WERI-Rb-1 (cell line): ENCODE data around the gene C1orf52.
A peak's percentile ranks its signal among the peaks of the same experiment; 100 is the strongest.
"Not testable (repeated sequence)": the region's sequence is repeated elsewhere in the genome, so short reads cannot be mapped to it uniquely, and the experiment has no call there.

ENCODE experiments used
- DNase-seq: peaks from one replicate; pipeline ENCODE4 v3.0.0-alpha.2; 2020
- H3K27ac ChIP-seq: fragments of 250-450 bp; sonication (Bioruptor Pico); 2 replicates; pipeline ENCODE4 v1.5.1; 2020; ENCODE audit warnings: mild to moderate bottlenecking, moderate library complexity
- H3K27me3 ChIP-seq: fragments of 250-450 bp; sonication (Bioruptor Pico); 2 replicates; pipeline ENCODE4 v1.5.1; 2021; ENCODE audit warnings: mild to moderate bottlenecking, low read depth, moderate library complexity; ENCODE audit not compliant: insufficient read depth, severe bottlenecking
- H3K36me3 ChIP-seq: fragments of 250-450 bp; sonication (Bioruptor Pico); 2 replicates; pipeline ENCODE4 v1.5.1; 2020; ENCODE audit warnings: mild to moderate bottlenecking, moderate library complexity
- H3K4me3 ChIP-seq: 2 replicates; pipeline ENCODE4 v1.5.1; 2011; ENCODE audit warnings: low read depth, mild to moderate bottlenecking, control low read depth, low read length
- H3K9me3 ChIP-seq: fragments of 250-450 bp; sonication (Bioruptor Pico); 2 replicates; pipeline ENCODE4 v1.5.1; 2021; ENCODE audit warnings: mild to moderate bottlenecking, moderate library complexity; ENCODE audit not compliant: severe bottlenecking
- TF ChIP-seq, protein P1 (sequence below): IDR thresholded peaks from 2 replicates; pipeline ENCODE4 v1.5.1; 2011; ENCODE audit warnings: low read depth, mild to moderate bottlenecking, control low read depth, inconsistent platforms, low read length

C1orf52 gene

DNA sequence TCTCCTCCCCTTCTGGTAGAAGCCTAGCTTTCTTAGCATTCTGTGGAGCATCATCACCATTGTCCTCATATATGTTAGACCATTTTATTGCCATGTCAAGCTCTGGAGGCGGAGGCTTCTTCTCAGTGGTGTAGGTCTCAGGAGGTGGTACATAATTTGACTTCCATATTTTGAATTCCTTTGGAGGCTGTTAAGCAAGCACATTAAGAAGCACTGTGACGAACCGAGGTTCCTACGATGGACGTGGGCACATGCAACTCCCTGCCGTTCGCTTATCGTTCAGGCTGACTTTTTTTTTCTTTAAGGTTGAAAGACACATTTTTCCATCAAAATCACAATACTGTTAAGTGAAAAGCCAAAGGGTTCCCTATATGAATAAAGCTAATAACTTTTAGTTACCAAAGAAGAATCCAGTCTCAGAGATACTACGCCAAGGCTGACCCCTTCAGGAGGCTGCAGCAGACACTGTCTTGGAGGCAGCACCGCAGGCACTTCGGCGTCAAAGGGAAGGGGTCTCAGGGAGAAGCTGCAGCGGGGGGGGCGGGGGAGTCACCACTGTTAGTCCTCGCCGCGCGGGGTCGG is 835 bp downstream of the C1orf52 start:
- peak overlapping the region; percentile 96 for H3K4me3 ChIP-seq
- H3K27me3 ChIP-seq, result no peaks in the 10 kb centered on the region
- H3K9me3 ChIP-seq, result no peaks in the 10 kb centered on the region
- DNase-seq, result no peak
- H3K36me3 ChIP-seq, result peaks cover 32% of the 10 kb centered on the region
- TF ChIP-seq, protein P1, sequence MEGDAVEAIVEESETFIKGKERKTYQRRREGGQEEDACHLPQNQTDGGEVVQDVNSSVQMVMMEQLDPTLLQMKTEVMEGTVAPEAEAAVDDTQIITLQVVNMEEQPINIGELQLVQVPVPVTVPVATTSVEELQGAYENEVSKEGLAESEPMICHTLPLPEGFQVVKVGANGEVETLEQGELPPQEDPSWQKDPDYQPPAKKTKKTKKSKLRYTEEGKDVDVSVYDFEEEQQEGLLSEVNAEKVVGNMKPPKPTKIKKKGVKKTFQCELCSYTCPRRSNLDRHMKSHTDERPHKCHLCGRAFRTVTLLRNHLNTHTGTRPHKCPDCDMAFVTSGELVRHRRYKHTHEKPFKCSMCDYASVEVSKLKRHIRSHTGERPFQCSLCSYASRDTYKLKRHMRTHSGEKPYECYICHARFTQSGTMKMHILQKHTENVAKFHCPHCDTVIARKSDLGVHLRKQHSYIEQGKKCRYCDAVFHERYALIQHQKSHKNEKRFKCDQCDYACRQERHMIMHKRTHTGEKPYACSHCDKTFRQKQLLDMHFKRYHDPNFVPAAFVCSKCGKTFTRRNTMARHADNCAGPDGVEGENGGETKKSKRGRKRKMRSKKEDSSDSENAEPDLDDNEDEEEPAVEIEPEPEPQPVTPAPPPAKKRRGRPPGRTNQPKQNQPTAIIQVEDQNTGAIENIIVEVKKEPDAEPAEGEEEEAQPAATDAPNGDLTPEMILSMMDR, result no peak
- peak overlapping the region; percentile 88; the same call in 1 of the 2 replicates for H3K27ac ChIP-seq

DNA sequence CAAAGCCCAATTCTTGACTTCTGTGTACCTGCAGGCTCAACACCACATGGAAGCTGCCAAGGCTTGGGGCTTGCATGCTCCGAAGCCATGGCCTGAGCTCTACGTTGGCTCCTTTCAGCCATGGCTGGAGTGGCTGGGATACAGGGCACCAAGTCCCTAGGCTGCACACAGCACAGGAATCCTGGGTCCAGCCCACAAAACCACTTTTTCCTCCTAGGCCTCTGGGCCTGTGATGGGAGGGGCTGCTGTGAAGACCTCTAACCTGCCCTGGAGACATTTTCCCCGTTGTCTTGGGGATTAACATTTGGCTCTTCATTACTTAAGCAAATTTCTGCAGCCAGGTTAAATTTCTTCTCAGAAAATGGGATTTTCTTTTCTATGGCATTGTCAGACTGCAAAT is 10.4 kb downstream of the C1orf52 start:
- H3K4me3 ChIP-seq, H3K27ac ChIP-seq, H3K9me3 ChIP-seq, H3K27me3 ChIP-seq, DNase-seq: not testable (repeated sequence)
- peaks cover 11% of the 10 kb centered on the region for H3K36me3 ChIP-seq

DNA sequence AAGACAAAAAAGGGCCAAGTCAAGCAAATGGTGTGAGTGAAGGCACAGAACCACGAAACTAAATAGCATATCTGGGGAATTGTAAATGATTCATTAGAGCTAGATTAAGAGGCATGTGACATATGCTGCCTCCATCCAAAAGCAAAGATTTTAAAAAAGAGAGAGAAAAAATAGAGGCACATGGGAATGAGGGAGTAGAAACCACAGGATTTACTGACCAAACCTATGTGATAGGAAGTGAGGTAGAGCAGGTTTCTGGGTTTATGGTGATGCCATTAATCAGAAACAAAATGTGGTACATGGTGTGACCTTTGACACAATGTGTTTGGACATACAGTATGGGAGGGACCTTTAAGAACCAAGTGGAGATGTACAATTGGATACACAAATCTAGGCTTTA is 13.6 kb downstream of the C1orf52 start:
- no peak overlapping the region for H3K4me3 ChIP-seq
- no peak for DNase-seq
- TF ChIP-seq, protein P1, result no peak
- no peak overlapping the region for H3K27ac ChIP-seq
- H3K9me3 ChIP-seq, result no peaks in the 10 kb centered on the region
- no peaks in the 10 kb centered on the region for H3K27me3 ChIP-seq
- peaks cover 3% of the 10 kb centered on the region; the same call in 1 of the 2 replicates for H3K36me3 ChIP-seq

DNA sequence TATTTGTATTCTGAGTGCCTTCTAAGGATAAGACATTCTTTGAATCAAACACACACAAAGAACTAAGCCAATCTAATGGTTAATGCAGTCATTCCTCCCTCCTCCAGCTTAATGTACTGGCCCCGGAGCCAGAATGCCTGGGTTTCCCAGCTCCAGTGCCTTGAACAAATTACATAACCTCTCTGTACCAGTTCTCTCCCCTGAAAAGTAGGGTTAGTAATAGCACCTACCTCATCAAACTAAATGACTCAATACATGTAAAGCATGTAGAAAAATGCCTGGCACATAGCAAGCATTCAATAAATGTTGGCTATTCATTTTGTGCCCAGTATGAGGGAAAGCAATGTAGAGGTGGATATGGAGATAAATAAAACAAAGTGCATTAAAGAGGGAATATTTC is 14.0 kb downstream of the C1orf52 start:
- TF ChIP-seq, protein P1, result no peak
- no peak for DNase-seq
- no peak overlapping the region for H3K4me3 ChIP-seq

DNA sequence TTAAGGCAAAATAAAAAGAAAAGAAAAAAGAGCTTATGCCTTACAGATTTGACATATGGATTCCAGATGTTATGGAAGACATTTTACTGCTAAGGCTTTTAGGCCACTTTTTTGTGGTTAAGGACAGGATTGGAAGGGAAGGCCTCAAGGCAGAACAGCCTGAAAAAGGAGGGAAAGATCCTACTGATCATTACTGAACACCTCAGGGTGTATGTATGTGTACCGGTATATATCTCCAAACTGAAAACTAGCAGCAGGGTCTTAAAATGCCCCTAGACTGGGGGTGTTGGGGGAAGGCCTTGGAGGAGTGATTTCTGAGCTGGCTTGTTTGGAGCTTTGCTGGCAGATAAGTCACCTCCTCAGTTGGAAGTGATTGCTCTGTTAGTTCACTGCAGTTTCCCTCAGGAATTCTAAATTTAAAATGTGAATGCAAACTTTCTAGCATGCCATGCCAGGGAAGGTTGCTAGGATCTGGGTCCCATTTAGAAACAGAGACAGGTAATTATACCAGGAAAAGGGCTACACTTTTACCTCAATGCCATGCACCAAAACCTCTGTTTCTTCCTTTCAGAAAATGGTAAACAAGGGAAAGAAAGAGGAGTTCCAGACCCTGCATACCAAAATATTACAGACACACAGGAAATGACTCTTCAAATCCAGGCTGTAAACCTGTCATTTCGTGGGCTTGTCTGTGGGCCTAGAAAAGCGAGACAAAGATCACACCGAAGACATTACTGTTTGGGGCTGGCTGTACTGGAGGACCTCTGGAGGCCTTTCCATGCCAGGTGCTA is 15.0 kb downstream of the C1orf52 start:
- TF ChIP-seq, protein P1, result no peak
- no peak overlapping the region for H3K27ac ChIP-seq
- H3K36me3 ChIP-seq, result no peaks in the 10 kb centered on the region
- DNase-seq, result no peak
- no peak overlapping the region for H3K4me3 ChIP-seq
- H3K27me3 ChIP-seq, result no peaks in the 10 kb centered on the region
- H3K9me3 ChIP-seq, result no peaks in the 10 kb centered on the region

More for the DNA sequence above, 14.0 kb downstream of the C1orf52 start:
- peaks cover under 1% of the 10 kb centered on the region; the same call in 1 of the 2 replicates for H3K36me3 ChIP-seq
- no peaks in the 10 kb centered on the region for H3K27me3 ChIP-seq
- no peak overlapping the region for H3K27ac ChIP-seq
- no peaks in the 10 kb centered on the region for H3K9me3 ChIP-seq

DNA sequence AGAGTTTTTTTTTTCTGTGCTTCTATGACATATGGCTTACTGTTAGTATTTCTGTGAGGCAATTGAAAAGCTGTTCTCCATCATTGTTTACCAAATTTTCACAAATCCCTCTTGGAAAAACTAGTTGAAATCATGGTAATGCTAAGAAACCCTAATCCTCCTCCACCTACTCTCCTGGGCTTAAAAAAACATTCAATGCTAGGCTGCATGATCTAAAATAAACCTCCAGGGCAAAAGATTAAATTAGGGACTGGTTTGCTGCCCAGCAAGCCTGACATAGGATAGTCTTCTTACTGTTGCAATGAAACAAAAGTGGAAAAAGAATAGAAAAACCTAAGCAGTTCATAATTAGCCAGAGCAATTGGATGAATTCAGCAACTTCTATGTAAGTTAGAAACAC is 16.1 kb downstream of the C1orf52 start:
- TF ChIP-seq, protein P1, result no peak

More for the DNA sequence above, 16.1 kb downstream of the C1orf52 start:
- no peaks in the 10 kb centered on the region for H3K36me3 ChIP-seq
- DNase-seq, result no peak
- no peak overlapping the region for H3K4me3 ChIP-seq
- H3K9me3 ChIP-seq, result no peaks in the 10 kb centered on the region
- H3K27ac ChIP-seq, result no peak overlapping the region
- H3K27me3 ChIP-seq, result no peaks in the 10 kb centered on the region
